Dedifferentiated amniotic fluid mesenchymal stem cell (primary cell): Measurements from ENCODE around the gene RNPEPL1.
"Not testable (repeated sequence)": the region's sequence is repeated elsewhere in the genome, so short reads cannot be mapped to it uniquely, and the experiment has no call there.

Experiments
- DNase-seq: peaks from one replicate; pipeline ENCODE4 v3.0.0-alpha.2; 2016; ENCODE audit errors: extremely low spot score

Gene RNPEPL1

DNA sequence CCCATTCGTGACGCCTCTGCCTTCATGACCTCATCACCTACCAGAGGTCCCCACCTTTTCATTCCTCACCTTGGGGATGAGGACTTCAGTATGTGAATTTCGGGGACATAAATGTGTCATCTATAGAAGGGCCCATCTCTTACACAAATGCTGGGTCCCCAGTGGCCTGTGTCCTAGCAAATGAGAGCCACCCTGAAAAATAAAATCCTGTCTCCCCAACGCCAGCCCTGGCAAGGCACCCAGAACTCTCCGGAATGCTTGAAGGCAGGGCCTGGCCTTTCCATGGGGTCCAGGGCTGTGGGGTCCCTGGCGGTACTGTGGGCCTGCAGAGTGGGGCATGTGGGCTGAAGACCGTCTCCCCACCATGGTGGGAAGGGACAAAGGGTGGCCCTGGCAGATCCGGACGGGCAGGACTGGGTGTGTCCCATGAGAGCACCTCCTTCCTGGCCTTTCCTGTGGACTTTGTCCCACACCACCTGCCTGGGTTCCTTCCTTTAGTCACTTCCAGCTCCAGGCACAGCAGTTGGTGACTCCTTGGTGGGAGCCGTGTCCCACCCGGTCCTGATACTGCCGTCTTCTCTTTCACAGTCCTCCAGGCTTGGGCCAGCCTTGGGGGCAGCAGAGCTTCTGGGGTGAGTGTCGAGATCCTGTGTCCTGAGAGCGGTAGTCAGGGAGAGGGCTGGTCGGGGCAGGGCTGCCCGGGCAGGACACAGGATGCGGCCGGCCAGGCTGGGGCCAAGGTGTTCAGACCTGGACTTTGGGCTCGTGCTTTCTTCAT, 36.8 kb downstream of the RNPEPL1 start:
- no peak for DNase-seq

DNA sequence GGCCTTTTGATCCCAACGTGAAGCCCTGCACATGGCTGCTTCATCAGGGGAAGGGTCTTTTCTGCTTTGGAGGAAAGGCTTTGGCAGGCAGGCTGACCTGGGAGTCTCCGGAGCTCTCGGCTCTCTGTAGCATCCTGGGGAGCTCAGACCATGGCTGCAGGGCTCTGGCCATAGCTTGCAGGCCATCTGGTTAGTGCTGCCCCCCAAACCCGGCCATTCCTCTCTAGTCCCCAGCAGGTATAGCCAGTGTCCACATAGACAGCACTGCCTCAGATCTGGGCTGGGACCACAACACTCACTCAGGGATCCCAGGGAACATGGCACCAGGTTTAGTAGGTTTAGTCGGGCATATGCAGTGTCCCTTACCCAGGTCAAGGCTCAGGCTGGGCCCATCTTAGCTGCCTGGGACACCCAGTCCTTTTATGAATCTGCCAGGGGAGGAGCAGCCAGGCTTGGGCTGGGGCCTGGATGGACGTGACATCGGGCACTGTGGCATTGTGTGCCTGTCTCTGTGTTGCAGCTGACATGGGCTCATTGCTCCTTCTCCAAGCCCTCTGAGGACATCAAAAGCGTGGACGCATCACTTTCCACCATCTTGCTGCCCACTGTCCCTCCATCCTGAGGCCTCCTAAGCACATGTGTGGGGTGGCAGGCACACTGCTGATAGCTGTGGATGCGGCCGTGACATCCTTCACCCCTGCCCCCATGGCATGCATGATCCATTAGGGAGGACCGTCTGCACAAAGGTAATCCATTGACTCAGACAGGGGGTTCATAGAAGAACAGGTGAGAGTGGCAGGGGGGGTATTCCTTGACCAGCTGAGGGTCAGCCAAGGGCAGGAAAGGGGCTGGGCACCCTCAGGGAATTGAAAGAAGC, 37.8 kb downstream of the RNPEPL1 start:
- DNase-seq: no peak

DNA sequence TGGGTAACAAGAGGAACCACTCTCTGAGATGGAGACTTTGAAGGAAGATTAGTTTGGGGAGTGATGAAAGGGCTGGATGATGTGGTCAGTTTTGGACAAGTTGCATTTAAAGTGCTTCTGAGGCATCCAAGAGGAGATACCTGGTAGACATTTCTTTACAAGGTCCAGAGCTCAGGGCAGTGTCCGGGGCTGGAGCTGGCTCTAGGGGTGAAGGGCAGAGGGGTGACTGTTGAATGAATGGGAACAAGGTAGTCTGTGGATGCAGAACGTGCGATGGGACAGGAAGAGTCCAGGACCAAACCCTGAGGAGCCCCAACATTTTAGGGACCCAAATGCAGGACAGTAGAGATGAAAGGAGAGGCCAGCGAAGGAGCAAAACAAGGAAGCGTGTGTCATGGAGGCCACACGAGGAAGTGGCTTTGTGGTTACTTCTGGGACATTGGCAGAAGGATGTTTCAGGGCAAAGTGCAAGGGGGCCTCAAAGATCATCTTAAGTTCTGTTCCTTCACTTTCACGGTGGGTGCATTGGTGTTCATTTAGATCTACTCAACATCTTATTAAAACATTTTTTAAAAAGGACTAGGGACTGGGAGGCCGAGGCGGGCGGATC, 43.4 kb downstream of the RNPEPL1 start:
- DNase-seq: no peak

DNA sequence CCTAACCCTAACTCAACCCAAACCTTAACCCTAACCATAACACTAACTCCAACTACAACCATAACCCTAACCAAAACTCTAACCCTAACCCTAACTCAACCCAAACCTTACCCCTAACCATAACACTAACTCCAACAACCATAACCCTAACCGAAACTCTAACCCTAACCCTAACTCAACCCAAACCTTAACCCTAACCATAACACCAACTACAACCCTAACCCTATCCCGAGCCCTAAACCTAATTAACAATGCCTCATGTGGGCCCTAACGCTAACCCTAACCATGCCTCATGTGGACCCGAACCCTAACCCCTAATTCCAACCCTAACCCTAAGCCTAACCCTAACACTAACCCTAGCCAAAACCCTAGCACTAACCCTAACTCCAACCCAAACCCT, 45.5 kb downstream of the RNPEPL1 start:
- no peak for DNase-seq

GRCh38 chr2:240614391-240614790, 46.1 kb downstream of the RNPEPL1 start:
- no peak for DNase-seq

GRCh38 chr2:240615396-240615795, 47.1 kb downstream of the RNPEPL1 start:
- no peak for DNase-seq

- no peak for DNase-seq
Measured at GRCh38 chr2:240615820-240616547, 47.7 kb downstream of the RNPEPL1 start.

DNA sequence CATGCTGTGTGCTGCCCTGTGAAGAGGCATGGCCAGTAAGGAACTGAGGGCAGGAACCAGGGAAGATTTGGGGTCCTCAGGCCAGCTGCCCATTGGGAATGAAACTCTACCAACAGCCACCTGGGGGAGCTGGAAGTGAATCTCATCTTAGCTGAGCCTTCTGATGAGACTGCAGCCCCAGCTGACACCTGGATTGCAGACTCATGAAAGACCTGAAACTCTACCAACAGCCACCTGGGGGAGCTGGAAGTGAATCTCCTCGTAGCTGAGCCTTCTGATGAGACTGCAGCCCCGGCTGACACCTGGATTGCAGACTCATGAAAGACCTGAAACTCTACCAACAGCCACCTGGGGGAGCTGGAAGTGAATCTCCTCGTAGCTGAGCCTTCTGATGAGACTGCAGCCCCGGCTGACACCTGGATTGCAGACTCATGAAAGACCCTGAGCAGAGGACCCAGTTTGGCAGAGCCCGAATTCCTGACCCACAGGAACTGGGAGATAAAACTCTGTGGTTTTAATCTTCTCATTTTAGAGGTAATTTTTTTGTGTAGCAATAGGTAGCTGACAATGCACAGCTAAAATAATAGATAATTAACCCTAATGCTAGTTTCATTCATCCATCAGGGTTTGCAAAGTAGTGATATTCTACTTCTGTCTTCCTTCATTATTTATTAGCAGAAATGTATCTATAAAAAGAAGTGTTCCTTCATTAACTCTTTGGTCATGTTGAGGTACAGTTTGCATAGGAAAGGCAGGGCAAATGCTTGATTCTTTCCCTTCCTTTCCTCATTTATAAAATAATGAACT, 48.8 kb downstream of the RNPEPL1 start:
- not testable (repeated sequence) for DNase-seq

- DNase-seq: no peak
Measured at GRCh38 chr2:240618776-240619175, 50.5 kb downstream of the RNPEPL1 start.

GRCh38 chr2:240619506-240620148, 51.3 kb downstream of the RNPEPL1 start:
- DNase-seq: no peak

DNA sequence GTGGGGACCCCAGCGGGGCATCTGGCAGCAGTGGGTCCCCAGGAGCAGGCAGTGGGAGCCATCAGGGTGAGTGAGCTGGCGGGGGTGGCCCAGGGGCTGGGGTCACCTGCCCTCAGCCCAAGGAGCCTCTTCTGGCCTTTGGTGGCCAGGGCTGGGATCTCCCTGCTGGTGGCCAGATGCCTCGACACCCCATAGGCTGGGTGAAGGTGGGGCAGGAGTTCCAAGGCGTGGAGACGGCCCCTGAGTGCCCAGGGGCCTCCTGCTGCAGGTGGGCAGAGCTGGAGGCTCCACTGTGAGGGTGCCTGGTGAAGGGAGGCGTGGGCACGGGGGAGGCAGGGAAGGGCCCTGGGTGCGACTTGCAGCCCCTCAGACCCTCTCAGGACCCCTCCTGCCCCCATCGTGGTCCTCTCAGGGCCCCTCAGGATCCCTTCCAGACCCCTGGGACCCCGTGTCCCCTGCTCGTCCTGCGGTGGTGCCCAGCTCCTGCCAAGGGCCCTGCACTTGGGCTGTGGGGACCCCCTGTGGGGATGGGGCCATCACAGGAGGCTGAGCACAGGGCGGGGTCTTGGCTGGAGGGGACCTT, 52.0 kb downstream of the RNPEPL1 start:
- no peak for DNase-seq

- no peak for DNase-seq
Measured at GRCh38 chr2:240620859-240621258, 52.6 kb downstream of the RNPEPL1 start.

GRCh38 chr2:240622060-240622411, 53.8 kb downstream of the RNPEPL1 start:
- no peak for DNase-seq

- no peak for DNase-seq
Measured at GRCh38 chr2:240622531-240623235, 54.4 kb downstream of the RNPEPL1 start.

GRCh38 chr2:240623531-240624010, 55.3 kb downstream of the RNPEPL1 start:
- DNase-seq: no peak

GRCh38 chr2:240624011-240624949, 56.0 kb downstream of the RNPEPL1 start:
- DNase-seq: no peak

- peak; percentile 27 for DNase-seq
Measured at GRCh38 chr2:240624950-240625621, 56.8 kb downstream of the RNPEPL1 start, which contains the start of gene GPR35. GPR35 (plus strand) TSS chr2:240625480; CDS start chr2:240629953, 4,473 bp downstream.
